ENCODE results near the gene CS. TPM values are rescaled to one million over a fixed set of nuclear protein-coding genes. Genes with fewer than 3 reads are reported as not detected.

Gene CS
- total RNA-seq, 6 experiments from 2014 or later = 196 to 247 (median 232) TPM

GRCh38 chr12:56333679-56334489 lies 33.8 kb upstream of the CS start, which contains the start of gene PAN2:
Gene PAN2 (minus strand): TSS chr12:56334000. CDS start chr12:56333094, 906 bp downstream.
- peak; percentile 78 for TF ChIP-seq CTCF (IDR thresholded peaks at IDR 0.05)
- peak; percentile 89 for DNase-seq
- Mint-ChIP-seq H3K27me3 (ENCODE audit: insufficient read depth) (peaks cover 10% of the 10 kb centered on the region), H3K9me3 (no peaks in the 10 kb centered on the region), H3K36me3 (ENCODE audit: low read depth) (no peaks in the 10 kb centered on the region), H3K4me1 (ENCODE audit: low read depth) (peaks cover 26% of the 10 kb centered on the region), H3K4me3 (peak within 1 kb of the TSS; percentile 96), H3K27ac (peak within 1 kb of the TSS; percentile 99)

- Mint-ChIP-seq H3K27ac (peak overlapping the region; percentile 99), H3K4me1 (ENCODE audit: low read depth) (peaks cover 22% of the 10 kb centered on the region), H3K36me3 (ENCODE audit: low read depth) (no peaks in the 10 kb centered on the region), H3K27me3 (ENCODE audit: insufficient read depth) (peaks cover 10% of the 10 kb centered on the region), H3K4me3 (peak overlapping the region; percentile 96), H3K9me3 (no peaks in the 10 kb centered on the region)
- no peak for DNase-seq
- no peak for TF ChIP-seq CTCF (IDR thresholded peaks at IDR 0.05)
Measured at GRCh38 chr12:56333197-56333678, 33.1 kb upstream of the CS start.

- DNase-seq = no peak
- TF ChIP-seq CTCF (IDR thresholded peaks at IDR 0.05) = no peak
- no peaks in the 10 kb centered on the region for H3K36me3 Mint-ChIP-seq (ENCODE audit: low read depth)
- peaks cover 22% of the 10 kb centered on the region for H3K4me1 Mint-ChIP-seq (ENCODE audit: low read depth)
- no peaks in the 10 kb centered on the region for H3K9me3 Mint-ChIP-seq
- H3K27me3 Mint-ChIP-seq (ENCODE audit: insufficient read depth) = peaks cover 9% of the 10 kb centered on the region
- peak overlapping the region; percentile 96 for H3K4me3 Mint-ChIP-seq
- peak overlapping the region; percentile 99 for H3K27ac Mint-ChIP-seq
Measured at GRCh38 chr12:56332512-56333196, 32.5 kb upstream of the CS start.

- H3K27ac Mint-ChIP-seq = no peak overlapping the region
- TF ChIP-seq CTCF (IDR thresholded peaks at IDR 0.05) = no peak
- no peaks in the 10 kb centered on the region for H3K9me3 Mint-ChIP-seq
- no peak for DNase-seq
- H3K4me1 Mint-ChIP-seq (ENCODE audit: low read depth) = peaks cover 22% of the 10 kb centered on the region
- peaks cover 7% of the 10 kb centered on the region for H3K27me3 Mint-ChIP-seq (ENCODE audit: insufficient read depth)
- no peak overlapping the region for H3K4me3 Mint-ChIP-seq
- no peaks in the 10 kb centered on the region; the same call in 1 of the 2 replicates for H3K36me3 Mint-ChIP-seq (ENCODE audit: low read depth)
Measured at GRCh38 chr12:56330936-56331490, 30.9 kb upstream of the CS start.

DNA sequence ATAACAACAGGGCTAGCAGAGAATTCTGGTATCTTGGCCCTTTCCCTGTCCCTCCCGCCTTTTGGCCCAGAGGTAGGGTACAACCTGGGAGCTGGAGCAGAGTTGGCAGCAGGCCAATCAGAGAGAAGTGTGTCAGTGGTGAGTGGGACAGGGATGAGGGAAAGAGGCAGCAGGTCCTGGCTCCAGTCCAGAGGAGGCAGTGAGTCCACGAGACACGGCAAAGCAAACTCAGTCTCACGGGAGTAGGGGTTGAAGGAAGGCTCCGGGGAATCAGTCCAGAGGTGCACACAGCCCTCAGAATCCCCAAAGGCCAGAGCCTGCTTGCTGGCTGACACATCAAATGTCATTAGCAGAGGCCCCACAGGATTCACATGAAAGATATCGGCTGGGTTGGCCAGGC lies 26.4 kb upstream of the CS start:
- Mint-ChIP-seq H3K9me3 (no peaks in the 10 kb centered on the region), H3K4me1 (ENCODE audit: low read depth) (peaks cover 4% of the 10 kb centered on the region; the same call in 1 of the 2 replicates), H3K36me3 (ENCODE audit: low read depth) (peaks cover 6% of the 10 kb centered on the region; the same call in 1 of the 2 replicates), H3K4me3 (no peak overlapping the region), H3K27me3 (ENCODE audit: insufficient read depth) (no peaks in the 10 kb centered on the region), H3K27ac (no peak overlapping the region)
- no peak for DNase-seq
- TF ChIP-seq CTCF (IDR thresholded peaks at IDR 0.05) = no peak

Data from HFFc6 (cell line).